Brain microvascular endothelial cell (primary cell): Measurements from ENCODE around the gene NSUN7.
A peak's percentile ranks its signal among the peaks of the same experiment; 100 is the strongest.

ENCODE experiments used
- DNase-seq: peaks from one replicate; pipeline ENCODE4 v3.0.0-alpha.2; 2020
- H3K27ac ChIP-seq: fragments of 250-450 bp; sonication (Bioruptor Pico); 2 replicates; pipeline ENCODE4 v1.5.1; 2020; ENCODE audit warnings: mild to moderate bottlenecking, moderate library complexity
- H3K27me3 ChIP-seq: fragments of 250-450 bp; sonication (Bioruptor Pico); replicated peaks from 2 replicates; pipeline ENCODE4 v1.5.1; 2020; ENCODE audit warnings: mild to moderate bottlenecking
- H3K36me3 ChIP-seq: fragments of 250-450 bp; sonication (Bioruptor Pico); replicated peaks from 2 replicates; pipeline ENCODE4 v1.5.1; 2020; ENCODE audit warnings: mild to moderate bottlenecking
- H3K4me3 ChIP-seq: 2 replicates; pipeline ENCODE4 v1.5.1; 2011; ENCODE audit warnings: low read depth, mild to moderate bottlenecking, control low read depth, low read length, moderate library complexity
- CTCF ChIP-seq: IDR thresholded peaks from 2 replicates; pipeline ENCODE4 v1.5.1; 2011; ENCODE audit warnings: low read depth, mild to moderate bottlenecking, moderate library complexity, low read length, control low read depth, inconsistent platforms; ENCODE audit errors: missing control alignments
- in situ Hi-C: cut with HindIII; loops from 2 replicates; pipeline ENCODE4 v1.10.0; 2017; ENCODE audit warnings: low sequenced_read_pairs, low pct_ligation_motif_present

Gene NSUN7

GRCh38 chr4:40731361-40731760 is 18.4 kb upstream of the NSUN7 start:
- H3K27me3 ChIP-seq = no peaks in the 10 kb centered on the region
- in situ Hi-C loops = no loop called here
- DNase-seq = no peak
- no peaks in the 10 kb centered on the region for H3K36me3 ChIP-seq
- no peak overlapping the region for H3K4me3 ChIP-seq
- TF ChIP-seq CTCF = no peak
- no peak overlapping the region for H3K27ac ChIP-seq

GRCh38 chr4:40731792-40732245 is 17.9 kb upstream of the NSUN7 start:
- Histone ChIP-seq H3K27me3 (no peaks in the 10 kb centered on the region), H3K36me3 (no peaks in the 10 kb centered on the region), H3K4me3 (no peak overlapping the region), H3K27ac (no peak overlapping the region)
- in situ Hi-C loops = no loop called here
- DNase-seq = no peak
- no peak for TF ChIP-seq CTCF

GRCh38 chr4:40733752-40734151 is 16.0 kb upstream of the NSUN7 start:
- DNase-seq = no peak
- Histone ChIP-seq H3K27me3 (no peaks in the 10 kb centered on the region), H3K4me3 (no peak overlapping the region), H3K27ac (no peak overlapping the region), H3K36me3 (no peaks in the 10 kb centered on the region)
- no peak for TF ChIP-seq CTCF
- in situ Hi-C loops = no loop called here

GRCh38 chr4:40734497-40734896 is 15.3 kb upstream of the NSUN7 start:
- H3K27ac ChIP-seq = no peak overlapping the region
- no peak overlapping the region for H3K4me3 ChIP-seq
- H3K36me3 ChIP-seq = no peaks in the 10 kb centered on the region
- no peak for DNase-seq
- H3K27me3 ChIP-seq = no peaks in the 10 kb centered on the region
- in situ Hi-C loops = no loop called here
- no peak for TF ChIP-seq CTCF

GRCh38 chr4:40736910-40737309 is 12.8 kb upstream of the NSUN7 start:
- peak; percentile 28 for TF ChIP-seq CTCF
- in situ Hi-C loops = no loop called here
- Histone ChIP-seq H3K36me3 (no peaks in the 10 kb centered on the region), H3K27ac (no peak overlapping the region), H3K4me3 (no peak overlapping the region), H3K27me3 (no peaks in the 10 kb centered on the region)
- DNase-seq = no peak

- in situ Hi-C loops = no loop called here
- Histone ChIP-seq H3K36me3 (no peaks in the 10 kb centered on the region), H3K27me3 (no peaks in the 10 kb centered on the region), H3K27ac (no peak overlapping the region), H3K4me3 (no peak overlapping the region)
- DNase-seq = no peak
- no peak for TF ChIP-seq CTCF
These were observed 11.9 kb upstream of the NSUN7 start for GRCh38 chr4:40737879-40738278.
